NCI-H345 treated with DMSO at 0.1 percent for 48 hours (cell line): ENCODE data around the gene RAB7B.

ENCODE experiments used
- DNase-seq: peaks from one replicate; lab custom pipeline; 2025; ENCODE audit not compliant: unreplicated experiment; lab: John Stamatoyannopoulos, UW

Gene RAB7B

GRCh38 chr1:205950826-205951549 lies 52.2 kb downstream of the RAB7B start:
- DNase-seq: peak; percentile 28

- no peak for DNase-seq
Measured at GRCh38 chr1:205950280-205950679, 52.9 kb downstream of the RAB7B start.

- DNase-seq: no peak
Measured at GRCh38 chr1:205949753-205950152, 53.4 kb downstream of the RAB7B start.

GRCh38 chr1:205948886-205949285 lies 54.3 kb downstream of the RAB7B start:
- no peak for DNase-seq

GRCh38 chr1:205948039-205948438 lies 55.2 kb downstream of the RAB7B start:
- no peak for DNase-seq

GRCh38 chr1:205947024-205947423 lies 56.2 kb downstream of the RAB7B start:
- no peak for DNase-seq

GRCh38 chr1:205945069-205945468 lies 58.1 kb downstream of the RAB7B start:
- no peak for DNase-seq

- DNase-seq: no peak
Measured at GRCh38 chr1:205944525-205944924, 58.7 kb downstream of the RAB7B start.

- no peak for DNase-seq
Measured at GRCh38 chr1:205943245-205943644, 60.0 kb downstream of the RAB7B start, which contains the start of gene SLC26A9. Gene SLC26A9, minus strand, starts transcription at chr1:205943456. Its CDS starts 7,636 bp downstream, at chr1:205935820.

- no peak for DNase-seq
Measured at GRCh38 chr1:205942631-205943159, 60.5 kb downstream of the RAB7B start.

GRCh38 chr1:205940710-205941109 lies 62.5 kb downstream of the RAB7B start:
- DNase-seq: no peak

- DNase-seq: peak; percentile 88
Measured at GRCh38 chr1:205939690-205940330, 63.4 kb downstream of the RAB7B start.

- no peak for DNase-seq
Measured at GRCh38 chr1:205938682-205939081, 64.5 kb downstream of the RAB7B start.

GRCh38 chr1:205936846-205937586 lies 66.2 kb downstream of the RAB7B start:
- no peak for DNase-seq

GRCh38 chr1:205936311-205936710 lies 66.9 kb downstream of the RAB7B start:
- DNase-seq: no peak

GRCh38 chr1:205935869-205936268 lies 67.3 kb downstream of the RAB7B start:
- no peak for DNase-seq

- no peak for DNase-seq
Measured at GRCh38 chr1:205934788-205935187, 68.4 kb downstream of the RAB7B start.

- DNase-seq: no peak
Measured at GRCh38 chr1:205933671-205934618, 69.2 kb downstream of the RAB7B start.

- DNase-seq: no peak
Measured at GRCh38 chr1:205932776-205933175, 70.4 kb downstream of the RAB7B start.

GRCh38 chr1:205930799-205931281 lies 72.4 kb downstream of the RAB7B start:
- DNase-seq: no peak
